Activated CD4-positive, alpha-beta T cell treated with anti-CD3 and anti-CD28 coated beads, Interleukin-2, Interleukin-4, amounts not matched to agents 100 ng/mL and 50 ng/mL, durations not matched to agents 16 hours and 8 hours (primary cell): ENCODE measurements around the gene RPS23.
A peak's percentile ranks its signal among the peaks of the same experiment; 100 is the strongest.

Experiments used
- DNase-seq: peaks from one replicate; pipeline ENCODE4 v3.0.0-alpha.2; 2020; ENCODE audit warnings: low spot score

RPS23 gene

DNA sequence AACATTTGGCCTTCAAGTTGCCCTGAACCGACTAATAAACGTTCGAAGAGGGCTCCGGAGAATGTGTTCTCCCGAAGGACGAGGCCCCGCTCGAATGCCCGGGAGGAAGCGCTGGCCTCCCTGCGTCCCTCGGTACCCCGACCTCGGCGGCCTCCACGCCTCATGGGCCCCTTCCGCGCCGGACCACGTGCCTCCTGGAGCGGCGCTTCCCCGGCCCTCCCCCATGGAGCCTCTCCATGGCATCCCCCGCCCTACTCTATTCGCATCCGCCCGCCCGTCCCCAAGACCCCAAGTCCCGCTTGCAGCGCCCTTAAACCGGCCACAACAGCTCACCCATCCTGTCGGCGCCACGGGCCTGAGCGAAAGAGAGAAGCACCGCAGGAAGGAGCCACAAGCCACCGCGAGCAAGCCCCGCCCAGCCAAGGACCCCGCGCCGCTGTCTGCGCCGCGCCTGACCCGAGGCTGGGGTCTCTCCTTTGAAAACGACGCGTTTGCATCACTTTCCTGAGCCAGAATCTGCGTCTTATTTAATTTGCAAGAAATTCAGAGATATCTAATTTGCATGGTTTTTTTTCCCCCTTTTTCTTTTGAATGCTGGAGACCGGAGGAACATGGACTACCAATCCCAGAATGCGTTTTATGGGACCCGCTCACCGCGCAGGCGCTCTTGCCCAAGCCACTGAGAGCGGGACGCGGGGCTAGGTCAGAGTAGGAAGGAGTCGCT, at the start of gene RPS23:
Gene RPS23, minus strand, starts transcription at position 368 of the 724 bp plus-strand sequence. Its CDS starts 31 bp downstream, at position 337.
- DNase-seq: peak; percentile 92

DNA sequence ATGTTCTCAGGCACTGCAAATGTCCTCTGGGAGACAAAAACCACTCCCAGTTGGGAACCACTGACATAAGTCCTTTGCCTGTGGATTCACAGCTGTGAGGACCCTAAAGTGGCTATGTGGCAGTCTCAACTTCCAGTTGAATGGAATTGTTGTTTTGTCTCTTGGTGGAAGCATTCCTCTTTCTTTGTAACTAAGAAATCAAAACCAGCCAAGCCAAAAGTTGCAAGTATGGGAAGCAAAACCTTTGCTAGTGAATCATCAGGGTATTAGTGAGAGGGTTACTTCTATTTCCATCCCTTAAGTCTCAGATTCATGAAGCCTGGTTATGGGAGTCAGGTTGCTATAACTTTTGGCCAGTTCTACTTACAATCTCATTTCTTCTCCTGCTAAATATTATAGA, 49.8 kb upstream of the RPS23 start:
- DNase-seq: no peak

DNA sequence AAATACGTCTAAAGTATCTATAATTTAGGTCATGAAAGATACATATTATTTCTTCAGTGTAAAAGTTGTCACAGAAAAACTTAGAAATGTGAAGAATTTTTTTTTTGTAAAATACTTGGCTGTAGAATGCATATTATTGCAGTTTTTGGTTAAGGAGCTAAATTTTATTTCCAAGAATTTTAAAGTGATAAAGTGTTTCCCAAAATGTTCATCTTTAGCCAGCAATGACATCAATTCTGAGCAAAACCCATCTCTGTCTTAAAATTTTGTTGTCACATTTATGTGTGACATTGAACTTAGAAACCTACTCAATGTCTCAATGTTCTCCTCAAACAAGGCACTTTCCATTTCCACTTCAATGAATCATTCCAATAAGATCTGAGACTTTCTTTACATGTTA, 47.8 kb upstream of the RPS23 start:
- no peak for DNase-seq

DNA sequence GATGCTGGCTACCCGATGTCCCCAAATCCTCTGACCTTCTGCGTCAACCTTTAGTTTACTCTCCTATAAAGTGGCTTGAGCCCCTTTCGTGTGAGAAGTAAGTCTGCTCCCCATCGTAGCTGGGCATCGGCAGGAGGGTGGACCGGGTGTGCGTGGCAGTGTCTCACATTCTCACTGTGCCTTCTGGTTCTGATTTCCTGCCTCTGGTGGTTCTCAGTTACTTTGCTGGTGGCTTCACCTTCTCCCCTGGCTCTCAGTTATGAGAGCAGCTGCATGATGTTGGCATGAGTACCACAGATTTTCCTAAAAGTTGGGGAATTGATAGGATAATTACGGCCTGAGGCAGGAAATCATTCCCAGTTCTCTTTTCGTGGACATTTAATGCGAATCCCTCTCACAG, 47.0 kb upstream of the RPS23 start:
- no peak for DNase-seq

DNA sequence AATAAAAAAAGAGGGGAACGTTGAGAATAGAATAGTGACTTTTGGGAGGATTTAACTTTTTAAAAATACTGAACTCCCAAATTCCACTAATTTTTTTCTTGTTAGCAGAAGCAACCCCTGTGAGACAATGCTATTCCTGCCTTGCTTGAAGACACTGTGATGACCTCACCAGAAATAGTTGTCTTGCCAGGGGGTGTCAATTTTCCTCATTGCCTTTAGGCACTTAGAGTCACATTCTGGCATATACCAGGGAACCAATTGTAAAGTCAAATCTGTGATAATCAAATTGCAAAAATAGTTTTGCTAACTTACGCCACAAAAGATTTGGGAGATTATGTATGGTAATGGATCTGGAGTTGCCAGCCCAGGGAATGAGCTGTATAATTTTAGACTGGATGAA, 42.8 kb upstream of the RPS23 start:
- no peak for DNase-seq

DNA sequence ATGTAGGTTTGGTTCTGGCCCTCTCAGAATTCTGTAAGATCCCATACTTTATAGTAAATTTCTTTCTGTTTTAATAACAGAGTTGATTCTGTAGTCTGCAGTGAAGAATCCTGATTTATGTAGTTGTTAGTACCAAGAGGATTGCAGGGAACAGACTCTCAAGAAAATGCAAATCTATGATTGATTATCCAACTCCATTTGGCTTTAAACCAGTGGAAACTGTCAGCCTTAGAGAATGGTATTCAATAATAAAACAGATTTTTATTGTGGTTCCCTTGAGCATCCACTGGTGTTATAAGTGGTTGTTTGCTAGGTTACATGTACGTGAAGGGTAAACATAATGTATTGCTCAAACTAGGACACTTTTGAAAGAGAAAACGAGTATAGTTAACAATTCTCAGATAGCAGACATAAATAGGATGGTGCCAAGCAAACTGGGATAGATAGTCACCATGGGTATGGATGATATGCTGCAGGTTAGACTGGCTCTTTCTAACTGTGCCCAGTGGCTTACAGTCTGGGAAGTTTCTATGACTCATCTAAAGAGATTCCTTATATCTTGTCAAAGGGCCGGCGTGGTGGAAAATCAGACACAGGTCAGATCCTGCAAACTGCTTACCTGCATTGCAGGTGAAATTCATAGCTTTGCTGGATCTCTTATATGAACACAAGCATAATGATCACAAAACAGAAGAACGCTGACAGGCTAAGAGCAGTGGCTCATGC, 41.7 kb upstream of the RPS23 start:
- DNase-seq: no peak

DNA sequence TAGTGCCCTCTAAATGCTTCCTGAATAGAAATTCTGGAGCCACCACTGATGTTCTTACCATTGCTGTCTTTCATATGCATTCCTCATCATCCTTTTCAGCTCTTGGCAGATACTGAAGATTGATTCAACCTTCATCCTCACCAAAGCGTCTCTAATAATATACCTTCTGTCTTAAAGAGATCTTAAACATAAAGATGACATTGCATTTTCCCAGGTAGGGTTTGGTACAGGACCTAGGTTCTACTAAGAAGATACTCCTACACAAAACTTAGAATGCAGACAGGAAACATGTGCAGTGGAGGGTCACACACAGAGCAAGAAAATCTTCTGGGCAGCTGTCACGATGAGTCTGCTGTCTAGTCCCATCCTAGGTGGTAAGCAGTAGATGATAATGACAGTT, 41.0 kb upstream of the RPS23 start:
- no peak for DNase-seq

DNA sequence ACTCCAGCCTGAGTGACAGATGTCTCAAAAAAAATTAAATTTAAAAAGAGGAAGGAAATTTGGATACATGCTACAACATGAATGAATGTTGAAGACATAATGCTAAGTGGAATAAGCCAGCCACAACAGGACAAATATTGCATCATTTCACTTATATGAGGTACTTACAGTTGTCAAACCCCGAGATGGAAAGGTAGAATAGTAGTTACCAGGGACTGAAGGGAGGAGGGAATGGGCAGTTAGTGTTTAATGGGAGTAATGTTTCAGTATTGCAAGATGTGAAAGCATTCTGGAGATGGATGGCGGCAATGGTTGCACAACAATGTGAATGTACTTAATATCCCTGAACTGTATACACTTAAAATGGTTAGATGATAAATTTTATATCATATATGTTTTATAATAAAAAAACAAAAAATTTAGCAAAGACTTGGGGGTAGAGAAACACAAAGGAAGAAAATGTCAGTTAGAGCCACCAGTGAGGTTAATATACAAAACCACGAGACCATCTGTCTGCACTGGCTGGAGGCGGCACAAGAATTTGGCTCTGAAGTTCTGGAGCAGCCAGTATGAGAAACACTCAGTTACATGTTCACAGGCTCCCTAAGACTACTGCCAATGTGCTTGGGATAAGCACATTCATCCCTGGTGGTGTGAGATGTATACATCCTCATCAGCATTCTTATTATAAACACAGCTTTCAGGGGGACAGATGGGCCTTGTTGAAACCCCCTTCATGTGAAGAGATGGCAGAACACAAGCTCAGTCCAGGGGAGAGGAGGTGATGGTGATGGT, 37.0 kb upstream of the RPS23 start:
- no peak for DNase-seq

DNA sequence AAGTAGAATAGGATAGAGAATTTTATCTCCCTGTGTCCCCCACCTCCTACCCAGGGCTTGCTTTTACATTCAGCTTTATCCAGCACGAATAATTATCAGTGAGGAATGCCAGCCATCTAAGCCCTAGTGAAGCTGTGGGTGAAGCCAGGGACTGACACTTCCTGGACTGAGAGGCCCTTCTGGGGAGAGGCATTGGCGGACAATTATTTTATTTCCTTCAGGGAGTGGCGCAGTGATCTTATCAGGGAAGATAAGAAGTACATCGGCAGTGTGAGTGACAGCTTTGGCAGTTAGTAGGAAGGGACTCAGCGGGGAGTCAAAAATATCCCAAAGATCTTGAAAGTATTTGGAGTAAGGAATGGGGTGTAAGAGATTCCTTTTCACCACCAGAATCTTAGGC, 34.9 kb upstream of the RPS23 start:
- no peak for DNase-seq

DNA sequence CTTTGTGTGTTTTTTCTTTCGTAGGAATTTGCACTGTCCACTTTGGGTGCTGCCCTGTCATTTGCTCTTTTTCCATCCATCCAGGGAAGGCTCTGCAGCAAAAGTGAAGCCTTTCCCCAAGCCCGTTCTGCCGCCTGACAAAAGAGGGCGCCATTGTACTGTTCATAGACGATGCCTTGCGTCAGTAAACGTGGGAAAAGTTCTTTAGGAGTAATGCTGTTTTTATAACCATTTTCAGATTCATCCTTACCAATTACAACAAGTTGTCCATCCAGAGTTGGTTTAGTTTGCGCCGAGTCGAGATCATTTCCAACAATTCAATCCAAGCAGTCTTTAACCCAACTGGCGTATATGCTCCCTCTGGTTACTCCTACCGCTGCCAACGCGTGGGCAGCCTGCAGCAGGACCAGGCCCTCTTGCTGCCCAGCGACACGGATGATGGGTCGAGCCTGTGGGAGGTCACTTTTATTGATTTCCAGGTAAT, 34.3 kb upstream of the RPS23 start:
- DNase-seq: peak; percentile 46

DNA sequence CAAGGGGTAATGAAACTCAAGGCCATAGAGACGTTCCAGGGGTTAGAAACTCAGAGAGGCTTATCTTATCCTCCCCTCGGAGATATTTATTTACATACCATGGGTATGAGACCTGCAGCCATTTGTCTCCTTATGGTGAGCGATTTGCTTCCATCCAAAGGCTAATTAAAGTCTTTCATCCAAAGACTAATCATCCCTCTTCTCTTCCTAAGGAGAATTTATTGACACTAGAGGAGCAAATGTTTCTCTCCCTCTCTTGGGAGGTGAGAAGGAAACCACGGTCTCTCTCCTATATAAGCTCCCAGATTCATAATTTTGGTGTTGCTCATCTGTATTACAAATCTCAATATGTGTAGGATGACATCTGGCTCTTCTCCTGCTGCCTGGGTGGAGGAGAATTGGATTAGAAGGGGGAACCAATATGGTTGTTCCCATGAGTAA, 31.0 kb upstream of the RPS23 start:
- DNase-seq: no peak

DNA sequence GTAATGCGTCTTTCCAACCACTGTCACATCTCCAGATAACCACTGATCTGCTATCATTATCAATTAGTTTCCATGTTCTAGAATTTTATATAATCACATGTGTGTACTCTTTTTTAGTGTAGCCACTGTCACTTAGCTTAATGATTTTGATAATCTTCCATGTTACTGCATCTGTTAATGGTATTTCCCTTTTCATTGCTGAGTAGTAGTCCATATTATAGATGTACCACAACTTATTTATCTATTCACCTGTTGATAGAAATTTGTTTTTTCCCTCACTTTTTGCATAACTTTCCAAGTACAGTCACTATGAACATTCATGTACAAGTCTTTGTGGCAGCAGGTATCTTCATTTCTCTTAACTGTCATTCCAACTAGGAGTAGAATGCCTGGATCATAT, 30.3 kb upstream of the RPS23 start:
- no peak for DNase-seq

DNA sequence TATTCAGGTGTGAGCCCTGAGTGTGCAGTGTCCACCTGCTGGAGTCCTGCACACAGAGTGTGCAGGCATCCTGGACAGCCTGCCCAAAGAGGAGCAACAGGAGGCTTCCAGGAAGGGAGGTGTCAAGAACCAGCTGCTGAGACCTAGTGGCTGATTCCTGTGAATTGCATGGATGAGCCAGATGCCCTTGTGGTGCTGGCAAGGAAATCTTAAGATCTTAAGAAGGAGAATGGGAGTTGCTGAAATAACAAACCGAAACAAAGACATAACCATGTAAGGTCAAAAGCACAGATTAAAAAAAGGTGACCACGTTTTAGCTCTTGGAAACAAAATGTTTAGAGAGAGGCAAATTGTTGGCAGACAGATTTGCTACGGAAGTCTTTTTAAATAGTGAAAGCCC, 29.3 kb upstream of the RPS23 start:
- DNase-seq: no peak

DNA sequence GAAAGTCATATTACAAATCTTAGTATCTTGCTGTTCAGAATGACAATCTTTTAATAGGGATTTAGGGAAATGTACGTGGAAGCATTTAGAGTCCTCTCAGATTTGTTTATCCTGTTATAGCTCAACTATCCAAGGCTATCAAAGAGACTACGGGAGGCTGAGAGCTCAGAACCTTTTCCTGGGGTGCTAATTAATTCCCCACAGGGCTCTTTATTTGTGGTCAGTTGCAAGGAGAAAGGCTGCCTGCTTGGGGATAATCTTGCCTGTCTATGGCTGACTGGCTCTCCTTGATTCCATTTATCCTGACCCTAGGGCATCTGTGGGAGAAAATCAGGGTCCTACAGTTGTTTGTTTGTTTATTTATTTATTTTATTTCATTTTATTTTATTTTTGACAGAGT, 28.0 kb upstream of the RPS23 start:
- no peak for DNase-seq

DNA sequence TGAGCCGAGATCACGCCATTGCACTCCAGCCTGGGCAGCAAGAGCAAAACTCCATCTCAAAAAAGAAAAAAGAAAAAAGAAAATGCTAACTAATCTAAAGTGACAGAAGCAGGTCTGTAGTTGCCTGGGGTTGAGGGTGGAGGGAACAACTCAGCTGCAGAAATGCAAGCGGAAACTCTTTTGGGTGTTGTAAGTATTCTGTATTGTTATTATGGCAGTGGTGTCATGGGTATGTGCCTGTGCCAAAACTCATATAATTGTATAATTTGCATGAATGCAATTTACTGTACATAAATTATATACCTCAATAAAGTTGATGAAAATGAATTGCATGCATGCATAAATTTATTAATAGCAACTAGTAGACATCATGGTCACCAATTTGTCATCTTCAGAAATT, 23.0 kb upstream of the RPS23 start:
- DNase-seq: no peak

DNA sequence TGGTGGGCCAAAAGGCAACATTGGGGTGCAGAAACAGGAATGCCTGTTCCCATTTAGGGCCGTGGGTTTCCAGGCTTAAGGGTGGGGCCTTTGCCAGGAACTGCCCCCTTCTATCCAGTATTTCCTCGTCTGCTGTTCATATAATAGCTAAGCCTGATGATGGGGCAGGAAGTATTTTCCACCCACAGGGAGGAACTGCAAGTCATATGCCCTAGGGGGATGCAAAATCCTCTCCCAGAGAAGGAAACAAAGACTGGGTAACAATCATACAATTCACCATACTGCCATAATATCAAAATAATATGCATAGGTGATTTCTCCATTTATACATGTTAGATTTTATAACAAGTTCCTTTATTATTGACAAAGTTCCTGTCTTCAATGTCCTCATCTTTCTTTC, 20.5 kb upstream of the RPS23 start:
- DNase-seq: no peak

DNA sequence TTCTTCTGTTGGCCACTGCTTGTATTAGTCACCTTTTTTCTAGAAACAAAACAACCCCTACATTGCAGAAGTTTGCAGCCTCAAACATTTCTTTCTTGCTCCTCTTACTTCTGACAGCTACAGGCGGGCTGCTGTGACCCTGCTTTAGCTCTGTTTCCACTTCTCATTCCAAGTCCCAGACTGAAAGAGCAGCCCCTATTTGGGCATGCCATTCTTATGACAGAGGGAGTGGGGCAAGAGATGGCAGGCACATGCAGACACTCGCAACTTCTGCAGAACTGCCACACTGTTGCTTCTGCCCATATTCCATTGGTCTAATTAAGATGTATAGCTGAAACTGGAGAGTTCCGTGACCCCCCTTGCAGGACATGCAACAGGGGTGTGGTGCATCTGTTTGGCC, 19.6 kb upstream of the RPS23 start:
- no peak for DNase-seq

DNA sequence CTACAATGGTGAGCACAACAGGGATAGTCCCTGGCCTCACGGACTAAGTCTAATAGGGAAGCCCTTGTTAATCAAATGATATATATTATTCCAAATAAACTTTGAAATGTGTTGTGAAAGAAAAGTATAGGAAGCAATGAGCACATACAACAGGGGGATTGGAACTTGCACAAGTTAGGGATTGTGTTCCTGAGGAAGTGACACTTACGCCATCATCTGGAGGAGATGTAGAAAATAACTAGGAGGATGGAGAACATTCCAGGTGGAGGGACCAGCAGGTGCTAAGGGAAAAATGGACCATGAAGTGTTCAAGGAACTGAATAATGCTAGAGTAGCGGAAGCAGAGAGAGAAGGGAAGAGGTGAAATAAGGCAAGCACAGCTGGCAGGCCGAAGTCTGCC, 18.8 kb upstream of the RPS23 start:
- no peak for DNase-seq

DNA sequence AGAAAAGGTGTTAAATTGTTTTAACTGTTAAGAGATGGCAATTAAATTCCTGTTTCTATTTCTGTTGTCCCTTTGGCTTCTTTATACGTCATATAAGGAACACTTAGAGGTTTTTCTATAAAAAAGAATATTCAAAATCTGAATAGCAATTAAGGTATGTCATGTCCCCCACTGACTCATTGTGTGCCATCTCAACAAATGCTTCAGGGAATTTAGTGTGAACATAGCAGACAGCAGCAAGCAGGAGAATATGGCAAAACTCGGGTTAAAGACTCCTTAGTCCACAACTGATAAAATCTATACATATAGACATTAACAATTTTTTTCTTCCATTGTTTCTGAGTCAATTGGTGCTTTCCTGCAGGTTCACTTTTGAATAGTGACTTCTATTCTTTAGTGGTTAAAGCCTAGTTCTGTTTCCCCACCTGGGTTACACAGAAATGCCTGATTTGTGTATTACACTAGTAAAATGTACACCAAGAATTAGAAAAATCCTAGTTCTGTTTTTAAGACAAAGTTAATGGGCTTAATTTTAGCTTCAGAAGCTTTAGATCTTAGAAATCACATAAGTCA, 17.9 kb upstream of the RPS23 start:
- peak; percentile 48 for DNase-seq

DNA sequence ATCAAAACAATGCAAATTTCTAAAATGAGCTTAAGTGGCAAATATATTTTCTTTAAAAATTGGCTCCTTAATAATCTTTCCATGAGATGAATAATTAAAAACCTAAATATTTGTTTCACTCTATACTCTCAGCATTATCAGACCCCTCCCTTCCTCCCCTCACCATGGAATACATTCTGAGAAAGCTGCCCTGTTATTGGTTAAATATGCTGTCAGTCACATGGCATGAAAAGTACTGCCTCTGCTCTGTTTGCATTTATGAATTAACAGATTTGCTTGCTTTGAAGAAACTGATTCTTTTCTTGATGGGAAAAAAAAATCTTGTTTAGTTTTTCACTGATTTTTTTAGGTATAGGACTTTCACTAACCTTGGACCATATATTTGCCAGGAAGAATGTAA, 17.0 kb upstream of the RPS23 start:
- peak; percentile 42 for DNase-seq

DNA sequence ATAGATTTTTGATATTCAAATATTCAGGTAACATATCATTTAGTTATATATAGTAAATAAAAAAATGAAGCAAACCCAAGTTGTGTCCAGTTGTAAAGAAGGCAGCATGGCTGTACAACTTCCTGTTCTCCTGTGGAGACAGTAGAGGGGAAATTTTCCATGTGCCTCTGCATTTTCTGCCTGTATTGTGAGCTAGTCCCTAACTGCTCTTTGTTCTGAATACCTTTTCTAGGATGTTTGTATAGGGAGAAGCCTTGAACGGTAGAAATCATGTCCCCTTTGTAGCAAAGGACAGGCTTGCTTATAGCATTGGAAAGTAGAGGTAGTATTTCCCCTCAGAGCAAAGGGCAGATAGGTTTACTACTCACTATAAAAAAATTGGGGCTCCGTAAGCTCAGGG, 13.3 kb upstream of the RPS23 start:
- no peak for DNase-seq

DNA sequence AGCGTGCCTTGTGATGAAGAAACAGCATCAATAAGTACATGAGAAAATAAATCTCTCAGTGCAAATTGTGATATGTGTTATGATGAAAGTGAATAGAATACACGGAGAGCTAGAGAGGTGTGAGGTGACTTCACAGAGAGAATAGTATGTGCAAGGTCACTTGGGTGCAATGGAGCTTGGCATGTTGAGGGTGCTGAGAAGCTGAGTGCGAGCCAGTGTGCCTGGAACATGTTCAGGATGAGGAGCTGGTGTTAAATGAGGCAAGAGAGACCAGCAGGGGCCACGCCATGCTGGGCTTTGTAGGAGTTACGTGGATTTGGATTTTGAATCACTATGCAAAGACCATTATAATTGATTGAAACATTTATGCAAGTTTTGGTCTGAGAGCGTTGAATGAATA, 12.8 kb upstream of the RPS23 start:
- DNase-seq: no peak

DNA sequence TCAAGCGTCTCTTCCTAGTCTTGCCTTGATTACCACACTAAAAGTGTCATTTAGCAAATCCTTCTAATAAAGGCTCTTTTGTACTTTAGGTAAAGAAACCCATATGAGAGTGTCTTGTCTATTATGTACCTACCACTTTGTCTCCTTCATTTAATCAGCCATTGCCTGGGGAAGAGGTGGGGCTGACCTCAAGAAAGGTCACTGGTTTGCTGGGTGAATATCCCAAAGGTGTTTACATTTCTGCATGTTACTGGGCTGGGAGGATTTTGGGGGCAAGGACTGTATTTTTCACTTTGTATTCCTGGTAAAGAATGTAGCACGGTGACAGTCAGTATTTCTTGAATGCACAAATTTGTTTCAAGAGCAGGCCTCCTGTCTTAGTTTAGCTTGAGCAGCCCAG, 11.9 kb upstream of the RPS23 start:
- DNase-seq: no peak
